Tibial artery (tissue), 4 donors: Measurements from ENCODE around the gene ERBB4.

Experiments used
- DNase-seq, 2 donors: peaks; one replicate each; pipeline ENCODE4 v3.0.0-alpha.2; 2019
- H3K27ac ChIP-seq, 2 donors: fragments of 200-600 bp; sonication (generic) in 1 of 2; 1 replicate in 1 of 2; 2 replicates in 1 of 2; pipeline ENCODE4 v1.5.1; 2018 to 2019; ENCODE audit warnings: mild to moderate bottlenecking in 1 of 2
- H3K27me3 ChIP-seq, 2 donors: fragments of 200-600 bp; sonication (generic) in 1 of 2; one replicate each; pipeline versions ENCODE4 v1.5.1 to v1.6.0; 2016 to 2019
- H3K36me3 ChIP-seq, 3 donors: fragments of 200-600 bp; sonication (generic) in 2 of 3; one replicate each; pipeline ENCODE4 v1.5.1; 2016 to 2019; ENCODE audit warnings: mild to moderate bottlenecking in 2 of 3
- H3K4me1 ChIP-seq, 4 donors: fragments of 200-600 bp; sonication (generic) in 2 of 4; 1 replicate in 3 of 4; 2 replicates in 1 of 4; pipeline ENCODE4 v1.5.1; 2016 to 2019
- H3K4me3 ChIP-seq, 2 donors: fragments of 200-600 bp; sonication (generic) in 1 of 2; 1 replicate in 1 of 2; 2 replicates in 1 of 2; pipeline ENCODE4 v1.5.1; 2018 to 2019; ENCODE audit warnings: mild to moderate bottlenecking in 2 of 2
- H3K9me3 ChIP-seq, 3 donors: fragments of 200-600 bp; sonication (generic) in 1 of 3; one replicate each; pipeline ENCODE4 v1.5.1; 2016 to 2019
- intact Hi-C: fragments of 100-400 bp; cut with DNase I; formaldehyde crosslinking; loops from one replicate; pipeline ENCODE4 v1.15.0; 2023; ENCODE audit warnings: low total_unique reads
- TF ChIP-seq, protein P1 (sequence below), 2 experiments: fragments of 200-600 bp in 1 of 2; fragments of 450-650 bp in 1 of 2; IDR thresholded peaks; one replicate each; pipeline ENCODE4 v1.5.1; 2017 to 2019; ENCODE audit warnings: antibody characterized with exemption in 2 of 2, mild to moderate bottlenecking in 1 of 2, moderate library complexity in 1 of 2

The ERBB4 gene

DNA sequence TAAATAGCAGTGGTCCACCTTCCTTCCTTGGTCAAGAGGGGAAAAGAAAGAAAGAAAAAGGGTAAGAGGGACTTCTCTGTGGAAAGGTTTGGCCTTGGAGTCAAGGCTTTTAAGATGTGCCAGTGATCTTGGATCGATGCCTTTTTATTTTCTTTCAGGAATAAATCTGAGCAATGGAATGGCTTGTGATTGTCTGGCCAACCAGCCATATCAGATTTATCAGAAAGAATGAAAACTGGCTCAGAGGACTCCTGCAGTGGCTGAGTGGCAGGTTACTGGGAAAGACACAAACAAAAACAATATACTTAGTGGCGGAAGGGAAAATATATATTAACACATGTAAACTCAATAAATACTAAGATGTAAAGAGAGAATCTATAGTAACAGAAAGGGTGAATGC lies 4.3 kb downstream of the ERBB4 start:
- intact Hi-C loops: no loop called here
- H3K27me3 ChIP-seq: no peaks in the 10 kb centered on the region
- peaks cover 0 to 52% (median 7%) of the 10 kb centered on the region in 4 donors for H3K4me1 ChIP-seq

DNA sequence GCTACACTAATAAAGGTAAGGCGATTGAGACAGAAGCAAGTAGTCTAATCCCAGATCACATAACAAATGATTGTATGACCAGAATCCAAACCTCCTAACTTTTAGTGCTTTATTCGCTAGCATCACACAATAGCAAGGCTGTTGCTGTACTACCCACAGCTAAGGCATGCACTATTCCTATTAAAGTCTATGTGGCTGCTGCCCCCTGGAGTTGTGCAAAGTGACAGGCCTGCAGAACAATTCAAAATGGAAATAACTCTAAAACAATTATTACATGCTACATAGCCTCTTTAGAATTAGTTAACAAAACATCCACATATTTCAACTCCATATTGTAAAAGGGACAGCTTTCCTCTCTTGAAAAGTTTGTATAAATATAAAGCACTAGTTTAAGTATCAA lies 6.0 kb downstream of the ERBB4 start:
- H3K36me3 ChIP-seq: no peaks in the 10 kb centered on the region
- H3K27me3 ChIP-seq: no peaks in the 10 kb centered on the region
- TF ChIP-seq, protein P1, sequence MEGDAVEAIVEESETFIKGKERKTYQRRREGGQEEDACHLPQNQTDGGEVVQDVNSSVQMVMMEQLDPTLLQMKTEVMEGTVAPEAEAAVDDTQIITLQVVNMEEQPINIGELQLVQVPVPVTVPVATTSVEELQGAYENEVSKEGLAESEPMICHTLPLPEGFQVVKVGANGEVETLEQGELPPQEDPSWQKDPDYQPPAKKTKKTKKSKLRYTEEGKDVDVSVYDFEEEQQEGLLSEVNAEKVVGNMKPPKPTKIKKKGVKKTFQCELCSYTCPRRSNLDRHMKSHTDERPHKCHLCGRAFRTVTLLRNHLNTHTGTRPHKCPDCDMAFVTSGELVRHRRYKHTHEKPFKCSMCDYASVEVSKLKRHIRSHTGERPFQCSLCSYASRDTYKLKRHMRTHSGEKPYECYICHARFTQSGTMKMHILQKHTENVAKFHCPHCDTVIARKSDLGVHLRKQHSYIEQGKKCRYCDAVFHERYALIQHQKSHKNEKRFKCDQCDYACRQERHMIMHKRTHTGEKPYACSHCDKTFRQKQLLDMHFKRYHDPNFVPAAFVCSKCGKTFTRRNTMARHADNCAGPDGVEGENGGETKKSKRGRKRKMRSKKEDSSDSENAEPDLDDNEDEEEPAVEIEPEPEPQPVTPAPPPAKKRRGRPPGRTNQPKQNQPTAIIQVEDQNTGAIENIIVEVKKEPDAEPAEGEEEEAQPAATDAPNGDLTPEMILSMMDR (IDR thresholded peaks at IDR 0.05): no peak
- H3K4me3 ChIP-seq: no peak overlapping the region
- intact Hi-C loops: no loop called here
- H3K27ac ChIP-seq: no peak overlapping the region
- no peaks in the 10 kb centered on the region for H3K9me3 ChIP-seq
- DNase-seq: no peak
- peaks cover 0 to 69% (median 8%) of the 10 kb centered on the region in 4 donors for H3K4me1 ChIP-seq

More for the DNA sequence above, 4.3 kb downstream of the ERBB4 start:
- Histone ChIP-seq H3K36me3 (no peaks in the 10 kb centered on the region), H3K4me3 (no peak overlapping the region), H3K27ac (no peak overlapping the region), H3K9me3 (no peaks in the 10 kb centered on the region)
- TF ChIP-seq, protein P1 (IDR thresholded peaks at IDR 0.05): no peak
- DNase-seq: no peak

DNA sequence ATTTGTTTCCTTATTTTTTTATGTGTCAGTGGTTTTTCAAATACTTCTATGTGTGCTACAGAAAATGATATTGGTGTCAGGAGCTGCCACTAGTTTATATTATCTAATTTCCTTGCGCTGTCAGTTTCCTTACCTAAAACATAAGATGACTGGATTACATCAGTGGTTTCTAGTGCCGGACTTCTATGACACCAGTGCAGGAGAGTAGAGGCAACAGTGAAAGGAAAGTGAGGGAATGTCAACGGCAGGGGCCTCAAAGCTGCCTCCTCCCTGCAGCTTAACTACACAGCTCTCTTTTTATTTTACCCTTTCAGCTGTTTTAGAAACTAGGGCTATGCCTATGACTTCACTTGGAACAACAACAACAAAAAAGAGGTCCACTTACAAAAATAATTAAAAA lies 6.5 kb downstream of the ERBB4 start:
- intact Hi-C loops: no loop called here
- TF ChIP-seq, protein P1 (IDR thresholded peaks at IDR 0.05): no peak
- H3K4me1 ChIP-seq: peaks cover 0 to 69% (median 8%) of the 10 kb centered on the region in 4 donors
- H3K27ac ChIP-seq: no peak overlapping the region
- no peak for DNase-seq
- no peaks in the 10 kb centered on the region for H3K9me3 ChIP-seq
- H3K27me3 ChIP-seq: no peaks in the 10 kb centered on the region
- no peaks in the 10 kb centered on the region for H3K36me3 ChIP-seq
- no peak overlapping the region for H3K4me3 ChIP-seq

DNA sequence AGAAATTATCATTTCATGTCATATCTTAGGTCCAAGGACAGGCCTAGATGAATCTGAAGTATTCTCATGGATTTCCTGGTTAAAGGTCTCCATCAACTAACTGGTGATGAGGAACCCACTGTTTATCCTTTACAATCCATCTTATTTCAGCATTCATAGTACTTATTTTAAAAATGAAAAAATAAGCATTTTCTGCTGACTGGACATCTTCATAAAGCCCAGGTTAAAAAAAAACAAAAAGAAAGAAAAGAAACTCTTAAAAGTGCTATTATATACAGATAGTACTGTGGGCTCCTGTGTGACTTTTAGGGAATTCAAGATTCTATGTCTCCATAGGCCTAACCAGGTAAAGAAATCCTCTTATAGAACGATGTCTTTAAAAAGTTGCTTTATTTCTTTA lies 7.1 kb downstream of the ERBB4 start:
- no peaks in the 10 kb centered on the region for H3K36me3 ChIP-seq
- DNase-seq: no peak
- TF ChIP-seq, protein P1 (IDR thresholded peaks at IDR 0.05): no peak
- H3K27me3 ChIP-seq: no peaks in the 10 kb centered on the region
- H3K27ac ChIP-seq: no peak overlapping the region
- H3K9me3 ChIP-seq: no peaks in the 10 kb centered on the region
- peaks cover 0 to 69% (median 8%) of the 10 kb centered on the region in 4 donors for H3K4me1 ChIP-seq
- intact Hi-C loops: no loop called here
- no peak overlapping the region for H3K4me3 ChIP-seq

DNA sequence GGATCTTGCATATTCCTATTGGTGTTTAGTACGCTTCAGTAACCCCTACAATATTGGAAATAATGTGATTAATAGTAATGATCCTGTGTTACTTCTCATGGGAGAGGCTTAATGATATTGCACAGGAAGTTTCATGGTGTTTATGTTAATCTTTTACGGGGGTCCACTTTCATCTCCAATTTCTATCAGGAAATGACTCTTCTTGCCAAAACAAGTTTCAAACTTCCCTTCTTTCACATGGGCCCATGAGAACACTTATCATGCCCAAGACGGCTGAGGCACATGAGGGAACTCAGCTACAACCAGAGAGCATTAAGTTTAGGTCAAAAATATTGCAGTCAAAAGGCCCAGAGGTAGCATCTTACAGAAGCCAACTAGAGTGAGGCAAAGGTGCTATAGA lies 7.6 kb downstream of the ERBB4 start:
- intact Hi-C loops: no loop called here
- no peaks in the 10 kb centered on the region for H3K36me3 ChIP-seq

More for the DNA sequence above, 7.6 kb downstream of the ERBB4 start:
- H3K27me3 ChIP-seq: no peaks in the 10 kb centered on the region
- TF ChIP-seq, protein P1 (IDR thresholded peaks at IDR 0.05): no peak
- H3K4me1 ChIP-seq: peaks cover 0 to 72% (median 7%) of the 10 kb centered on the region in 4 donors
- no peak overlapping the region for H3K4me3 ChIP-seq
- no peak for DNase-seq
- H3K9me3 ChIP-seq: no peaks in the 10 kb centered on the region
- H3K27ac ChIP-seq: no peak overlapping the region
